ENCODE data around the gene C13orf46.

C13orf46 gene

GRCh38 chr13:113928685-113929627 is 44.9 kb downstream of the C13orf46 start:
- in situ Hi-C loops (cut with HindIII; ENCODE audit: low sequenced_read_pairs): no loop called here
- no peak for TF ChIP-seq CTCF (IDR thresholded peaks at IDR 0.05; ENCODE audit: low read depth, low read length, missing control alignments)
- DNase-seq (ENCODE audit: low read depth): peak; percentile 57
- H3K4me3 ChIP-seq (ENCODE audit: low read depth, low read length): no peak overlapping the region

GRCh38 chr13:113927661-113928581 is 46.0 kb downstream of the C13orf46 start:
- peak; percentile 95 for DNase-seq (ENCODE audit: low read depth)
- H3K4me3 ChIP-seq (ENCODE audit: low read depth, low read length): no peak overlapping the region

GRCh38 chr13:113926951-113927660 is 46.8 kb downstream of the C13orf46 start:
- no peak for TF ChIP-seq CTCF (IDR thresholded peaks at IDR 0.05; ENCODE audit: low read depth, low read length, missing control alignments)
- no peak for DNase-seq (ENCODE audit: low read depth)
- no peak overlapping the region for H3K4me3 ChIP-seq (ENCODE audit: low read depth, low read length)
- in situ Hi-C loops (cut with HindIII; ENCODE audit: low sequenced_read_pairs): no loop called here

More at GRCh38 chr13:113927661-113928581, 46.0 kb downstream of the C13orf46 start:
- in situ Hi-C loops (cut with HindIII; ENCODE audit: low sequenced_read_pairs): no loop called here
- TF ChIP-seq CTCF (IDR thresholded peaks at IDR 0.05; ENCODE audit: low read depth, low read length, missing control alignments): no peak

- no peak overlapping the region for H3K4me3 ChIP-seq (ENCODE audit: low read depth, low read length)
- DNase-seq (ENCODE audit: low read depth): no peak
- in situ Hi-C loops (cut with HindIII; ENCODE audit: low sequenced_read_pairs): no loop called here
- no peak for TF ChIP-seq CTCF (IDR thresholded peaks at IDR 0.05; ENCODE audit: low read depth, low read length, missing control alignments)
Observed at GRCh38 chr13:113926301-113926761, 47.5 kb downstream of the C13orf46 start.

GRCh38 chr13:113924184-113924901 is 49.5 kb downstream of the C13orf46 start:
- in situ Hi-C loops (cut with HindIII; ENCODE audit: low sequenced_read_pairs): no loop called here
- no peak for TF ChIP-seq CTCF (IDR thresholded peaks at IDR 0.05; ENCODE audit: low read depth, low read length, missing control alignments)
- no peak for DNase-seq (ENCODE audit: low read depth)
- no peak overlapping the region for H3K4me3 ChIP-seq (ENCODE audit: low read depth, low read length)
